Measurements from ENCODE around the gene GARRE1. TPM values are rescaled to one million over a fixed set of nuclear protein-coding genes. Genes with fewer than 3 reads are reported as not detected.
"Not testable (repeated sequence)": the region's sequence is repeated elsewhere in the genome, so short reads cannot be mapped to it uniquely, and the experiment has no call there.

The GARRE1 gene
- total RNA-seq, 1 donor from 2014 or later: 33.5 TPM

GRCh38 chr19:34274827-34275625, 20.7 kb downstream of the GARRE1 start:
- Mint-ChIP-seq H3K27ac (ENCODE audit: unreplicated experiment) (peak overlapping the region; percentile 97), H3K36me3 (ENCODE audit: unreplicated experiment) (peaks cover 11% of the 10 kb centered on the region), H3K27me3 (ENCODE audit: unreplicated experiment) (no peaks in the 10 kb centered on the region), H3K4me3 (ENCODE audit: unreplicated experiment) (peak overlapping the region; percentile 56), H3K9me3 (ENCODE audit: unreplicated experiment) (no peaks in the 10 kb centered on the region), H3K4me1 (ENCODE audit: unreplicated experiment) (peaks cover 57% of the 10 kb centered on the region)
- no peak for DNase-seq (ENCODE audit: extremely low spot score, unreplicated experiment)
- TF ChIP-seq CTCF (IDR thresholded peaks at IDR 0.05): peak; percentile 44

GRCh38 chr19:34275705-34276104, 21.4 kb downstream of the GARRE1 start:
- no peak for DNase-seq (ENCODE audit: extremely low spot score, unreplicated experiment)
- Mint-ChIP-seq H3K27me3 (ENCODE audit: unreplicated experiment) (no peaks in the 10 kb centered on the region), H3K4me3 (ENCODE audit: unreplicated experiment) (no peak overlapping the region), H3K4me1 (ENCODE audit: unreplicated experiment) (peaks cover 51% of the 10 kb centered on the region), H3K9me3 (ENCODE audit: unreplicated experiment) (no peaks in the 10 kb centered on the region), H3K36me3 (ENCODE audit: unreplicated experiment) (peaks cover 6% of the 10 kb centered on the region), H3K27ac (ENCODE audit: unreplicated experiment) (no peak overlapping the region)
- TF ChIP-seq CTCF (IDR thresholded peaks at IDR 0.05): no peak

GRCh38 chr19:34276614-34277013, 22.3 kb downstream of the GARRE1 start:
- Mint-ChIP-seq H3K27ac (ENCODE audit: unreplicated experiment) (peak overlapping the region; percentile 40), H3K9me3 (ENCODE audit: unreplicated experiment) (no peaks in the 10 kb centered on the region), H3K27me3 (ENCODE audit: unreplicated experiment) (no peaks in the 10 kb centered on the region), H3K36me3 (ENCODE audit: unreplicated experiment) (peaks cover 9% of the 10 kb centered on the region), H3K4me3 (ENCODE audit: unreplicated experiment) (no peak overlapping the region), H3K4me1 (ENCODE audit: unreplicated experiment) (peaks cover 48% of the 10 kb centered on the region)
- DNase-seq (ENCODE audit: extremely low spot score, unreplicated experiment): no peak
- no peak for TF ChIP-seq CTCF (IDR thresholded peaks at IDR 0.05)

GRCh38 chr19:34277244-34277643, 22.9 kb downstream of the GARRE1 start:
- no peak for DNase-seq (ENCODE audit: extremely low spot score, unreplicated experiment)
- H3K4me3 Mint-ChIP-seq (ENCODE audit: unreplicated experiment): no peak overlapping the region
- no peaks in the 10 kb centered on the region for H3K27me3 Mint-ChIP-seq (ENCODE audit: unreplicated experiment)
- no peaks in the 10 kb centered on the region for H3K9me3 Mint-ChIP-seq (ENCODE audit: unreplicated experiment)
- peaks cover 11% of the 10 kb centered on the region for H3K36me3 Mint-ChIP-seq (ENCODE audit: unreplicated experiment)
- H3K27ac Mint-ChIP-seq (ENCODE audit: unreplicated experiment): peak overlapping the region; percentile 40
- no peak for TF ChIP-seq CTCF (IDR thresholded peaks at IDR 0.05)
- H3K4me1 Mint-ChIP-seq (ENCODE audit: unreplicated experiment): peaks cover 46% of the 10 kb centered on the region

GRCh38 chr19:34278783-34279182, 24.4 kb downstream of the GARRE1 start:
- H3K27me3 Mint-ChIP-seq (ENCODE audit: unreplicated experiment): no peaks in the 10 kb centered on the region
- no peak for DNase-seq (ENCODE audit: extremely low spot score, unreplicated experiment)
- TF ChIP-seq CTCF (IDR thresholded peaks at IDR 0.05): no peak
- no peak overlapping the region for H3K4me3 Mint-ChIP-seq (ENCODE audit: unreplicated experiment)
- no peaks in the 10 kb centered on the region for H3K9me3 Mint-ChIP-seq (ENCODE audit: unreplicated experiment)
- H3K4me1 Mint-ChIP-seq (ENCODE audit: unreplicated experiment): peaks cover 48% of the 10 kb centered on the region
- H3K27ac Mint-ChIP-seq (ENCODE audit: unreplicated experiment): no peak overlapping the region
- peaks cover 9% of the 10 kb centered on the region for H3K36me3 Mint-ChIP-seq (ENCODE audit: unreplicated experiment)

- not testable (repeated sequence) for H3K36me3 Mint-ChIP-seq (ENCODE audit: unreplicated experiment); H3K9me3 Mint-ChIP-seq (ENCODE audit: unreplicated experiment)
Observed at GRCh38 chr19:34281444-34281843, 27.1 kb downstream of the GARRE1 start.

More at GRCh38 chr19:34281444-34281843, 27.1 kb downstream of the GARRE1 start:
- H3K27me3 Mint-ChIP-seq (ENCODE audit: unreplicated experiment); H3K27ac Mint-ChIP-seq (ENCODE audit: unreplicated experiment); DNase-seq (ENCODE audit: extremely low spot score, unreplicated experiment); H3K4me3 Mint-ChIP-seq (ENCODE audit: unreplicated experiment): not testable (repeated sequence)
- peaks cover 27% of the 10 kb centered on the region for H3K4me1 Mint-ChIP-seq (ENCODE audit: unreplicated experiment)
